A673 (cell line): ENCODE measurements around the gene RAD50.

ENCODE experiments used
- EZH2 ChIP-seq: fragments of 200-600 bp; sonication (generic); IDR thresholded peaks from 2 replicates; pipeline ENCODE4 v1.6.1; 2017; ENCODE audit warnings: borderline replicate concordance, low read depth, mild to moderate bottlenecking, mixed read lengths, antibody characterized with exemption, low read length; ENCODE audit not compliant: poor library complexity, severe bottlenecking
- TF ChIP-seq, protein P1 (sequence below): fragments of 300-800, 200-600 bp; sonication (generic); conservative IDR thresholded peaks from 2 replicates; pipeline ENCODE4 v1.5.1; 2017; ENCODE audit warnings: low read depth, mild to moderate bottlenecking, antibody characterized with exemption, low read length, moderate library complexity, mixed read lengths

DNA sequence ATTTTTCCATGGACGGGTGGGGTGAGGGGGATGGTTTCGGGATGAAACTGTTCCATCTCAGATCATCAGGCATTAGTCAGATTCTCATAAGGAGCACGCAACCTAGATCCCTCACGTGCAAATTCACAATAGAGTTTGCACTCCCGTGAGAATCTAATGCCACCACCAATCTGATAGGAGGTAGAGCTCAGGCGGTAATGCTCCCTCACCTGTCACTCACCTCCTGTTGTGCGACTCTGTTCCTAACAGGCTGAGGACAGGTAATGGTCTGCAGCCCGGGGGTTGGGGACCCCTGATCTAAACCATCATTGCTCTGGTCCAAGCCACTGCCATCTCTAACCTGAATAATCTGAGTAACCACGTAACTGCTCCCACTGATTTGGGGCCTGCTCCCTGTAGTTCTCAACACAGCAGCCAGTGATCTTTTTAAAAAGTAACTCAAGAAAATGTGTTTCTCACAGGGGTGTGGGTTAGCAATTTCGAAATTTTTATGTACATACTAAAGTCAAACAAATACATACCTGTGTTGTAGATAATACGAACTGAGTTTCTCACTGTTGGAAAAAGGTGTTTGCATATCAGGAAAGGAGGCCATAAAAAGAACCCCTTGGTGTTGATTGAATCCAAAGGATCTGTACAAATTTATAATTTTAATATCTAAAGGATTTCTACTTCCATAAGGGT is 89.9 kb downstream of the RAD50 start:
- TF ChIP-seq, protein P1, sequence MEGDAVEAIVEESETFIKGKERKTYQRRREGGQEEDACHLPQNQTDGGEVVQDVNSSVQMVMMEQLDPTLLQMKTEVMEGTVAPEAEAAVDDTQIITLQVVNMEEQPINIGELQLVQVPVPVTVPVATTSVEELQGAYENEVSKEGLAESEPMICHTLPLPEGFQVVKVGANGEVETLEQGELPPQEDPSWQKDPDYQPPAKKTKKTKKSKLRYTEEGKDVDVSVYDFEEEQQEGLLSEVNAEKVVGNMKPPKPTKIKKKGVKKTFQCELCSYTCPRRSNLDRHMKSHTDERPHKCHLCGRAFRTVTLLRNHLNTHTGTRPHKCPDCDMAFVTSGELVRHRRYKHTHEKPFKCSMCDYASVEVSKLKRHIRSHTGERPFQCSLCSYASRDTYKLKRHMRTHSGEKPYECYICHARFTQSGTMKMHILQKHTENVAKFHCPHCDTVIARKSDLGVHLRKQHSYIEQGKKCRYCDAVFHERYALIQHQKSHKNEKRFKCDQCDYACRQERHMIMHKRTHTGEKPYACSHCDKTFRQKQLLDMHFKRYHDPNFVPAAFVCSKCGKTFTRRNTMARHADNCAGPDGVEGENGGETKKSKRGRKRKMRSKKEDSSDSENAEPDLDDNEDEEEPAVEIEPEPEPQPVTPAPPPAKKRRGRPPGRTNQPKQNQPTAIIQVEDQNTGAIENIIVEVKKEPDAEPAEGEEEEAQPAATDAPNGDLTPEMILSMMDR, result no peak
- TF ChIP-seq EZH2, result no peak
